OCI-LY3 (cell line): ENCODE results near the gene SYNJ1.
"Not testable (repeated sequence)": the region's sequence is repeated elsewhere in the genome, so short reads cannot be mapped to it uniquely, and the experiment has no call there.

Experiments
- CTCF ChIP-seq: fragments of 200-600, 300-600 bp; sonication (generic); IDR thresholded peaks from 2 replicates; pipeline ENCODE4 v1.5.1; 2014; ENCODE audit warnings: antibody characterized with exemption, low read length, low read depth
- EZH2phosphoT487 ChIP-seq: fragments of 200-600 bp; shearing (Covaris generic); IDR thresholded peaks from 2 replicates; pipeline ENCODE4 v1.6.1; 2018; ENCODE audit warnings: antibody characterized with exemption, mixed run types, low read depth

GRCh38 chr21:32746711-32747110 lies 18.9 kb upstream of the SYNJ1 start:
- TF ChIP-seq CTCF, EZH2phosphoT487: not testable (repeated sequence)
